CD4-positive, alpha-beta T cell treated with Interleukin-6 at 100 ng/mL for 8 hours (primary cell): ENCODE data around the gene CERS2.
"Not testable (repeated sequence)": the region's sequence is repeated elsewhere in the genome, so short reads cannot be mapped to it uniquely, and the experiment has no call there.

ENCODE experiments used
- DNase-seq: peaks from one replicate; pipeline ENCODE4 v3.0.0-alpha.2; 2020; ENCODE audit warnings: mixed read lengths, low spot score

CERS2 gene

GRCh38 chr1:150970808-150971582 lies 3.6 kb downstream of the CERS2 start:
- no peak for DNase-seq

- DNase-seq = no peak
Measured at GRCh38 chr1:150969626-150970025, 5.0 kb downstream of the CERS2 start.

GRCh38 chr1:150968491-150968890 lies 6.1 kb downstream of the CERS2 start:
- no peak for DNase-seq

GRCh38 chr1:150967936-150968335 lies 6.7 kb downstream of the CERS2 start:
- DNase-seq = no peak

- no peak for DNase-seq
Measured at GRCh38 chr1:150966011-150966410, 8.6 kb downstream of the CERS2 start.

- DNase-seq = no peak
Measured at GRCh38 chr1:150965605-150966004, 9.0 kb downstream of the CERS2 start.

GRCh38 chr1:150964164-150964489 lies 10.5 kb downstream of the CERS2 start:
- DNase-seq = no peak

- DNase-seq = no peak
Measured at GRCh38 chr1:150963321-150964163, 11.1 kb downstream of the CERS2 start.

- no peak for DNase-seq
Measured at GRCh38 chr1:150961756-150962155, 12.9 kb downstream of the CERS2 start.

GRCh38 chr1:150960646-150961045 lies 14.0 kb downstream of the CERS2 start:
- DNase-seq = no peak

- DNase-seq = no peak
Measured at GRCh38 chr1:150957666-150958065, 17.0 kb downstream of the CERS2 start.

- no peak for DNase-seq
Measured at GRCh38 chr1:150955280-150955679, 19.4 kb downstream of the CERS2 start.

GRCh38 chr1:150954708-150955107 lies 19.9 kb downstream of the CERS2 start:
- DNase-seq = no peak

GRCh38 chr1:150944856-150945255 lies 29.8 kb downstream of the CERS2 start:
- DNase-seq = no peak

- no peak for DNase-seq
Measured at GRCh38 chr1:150931773-150932172, 42.9 kb downstream of the CERS2 start.

- not testable (repeated sequence) for DNase-seq
Measured at GRCh38 chr1:150928775-150929174, 45.9 kb downstream of the CERS2 start.

GRCh38 chr1:150928286-150928685 lies 46.3 kb downstream of the CERS2 start:
- no peak for DNase-seq

GRCh38 chr1:150927624-150928023 lies 47.0 kb downstream of the CERS2 start:
- DNase-seq = no peak

- DNase-seq = peak; percentile 94
Measured at GRCh38 chr1:150926097-150926741, 48.4 kb downstream of the CERS2 start, which contains the start of gene SETDB1. SETDB1 (plus strand) TSS chr1:150926363; CDS start chr1:150927715, 1,352 bp downstream.

- no peak for DNase-seq
Measured at GRCh38 chr1:150925080-150925479, 49.6 kb downstream of the CERS2 start.

- DNase-seq = peak; percentile 79
Measured at GRCh38 chr1:150922519-150922975, 52.1 kb downstream of the CERS2 start.

- DNase-seq = no peak
Measured at GRCh38 chr1:150917387-150917786, 57.2 kb downstream of the CERS2 start.
